ENCODE data around the gene LRMDA.

The LRMDA gene

DNA sequence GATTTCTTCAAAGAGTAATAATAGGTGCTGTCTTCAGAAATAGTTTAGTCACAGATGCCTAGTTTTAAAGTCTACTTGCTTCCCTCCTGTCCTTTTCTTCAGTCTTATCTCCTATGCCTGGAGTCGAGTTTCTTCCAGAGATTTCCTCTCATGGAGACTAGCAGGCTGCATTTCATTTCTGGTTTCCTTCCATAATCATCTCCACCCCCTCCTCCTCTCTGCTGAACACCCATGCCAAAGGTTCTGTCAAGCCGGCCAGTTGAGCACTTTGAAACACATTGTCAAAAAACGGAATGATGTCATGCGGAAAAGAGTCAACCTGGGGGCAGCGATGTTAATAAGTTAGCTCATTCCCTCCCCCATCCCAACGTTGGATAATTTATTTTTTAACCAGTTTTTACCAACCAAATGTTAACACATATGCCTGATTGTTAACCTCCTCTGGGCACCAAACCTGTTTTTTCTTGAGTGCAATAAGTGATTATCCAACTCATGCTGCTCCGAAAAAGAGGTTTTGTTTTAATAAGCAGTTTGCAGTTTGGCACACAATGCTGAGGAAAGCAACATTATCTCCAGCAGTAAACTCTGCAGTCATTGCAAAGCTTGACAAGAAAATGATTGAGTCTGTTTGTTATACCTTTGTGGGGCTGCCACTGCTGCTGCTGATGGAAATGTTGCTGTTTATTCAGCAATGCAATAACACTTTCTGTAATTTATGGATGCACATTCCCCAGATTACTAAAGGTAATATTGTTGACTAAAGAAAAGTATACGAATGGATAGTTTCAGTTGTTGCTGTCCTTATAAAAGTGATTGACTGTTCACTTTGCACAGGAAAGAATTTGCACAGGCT, 161.6 kb downstream of the LRMDA start:
- DNase-seq (ENCODE audit: extremely low read depth, low read depth), result no peak
- TF ChIP-seq, protein P1, sequence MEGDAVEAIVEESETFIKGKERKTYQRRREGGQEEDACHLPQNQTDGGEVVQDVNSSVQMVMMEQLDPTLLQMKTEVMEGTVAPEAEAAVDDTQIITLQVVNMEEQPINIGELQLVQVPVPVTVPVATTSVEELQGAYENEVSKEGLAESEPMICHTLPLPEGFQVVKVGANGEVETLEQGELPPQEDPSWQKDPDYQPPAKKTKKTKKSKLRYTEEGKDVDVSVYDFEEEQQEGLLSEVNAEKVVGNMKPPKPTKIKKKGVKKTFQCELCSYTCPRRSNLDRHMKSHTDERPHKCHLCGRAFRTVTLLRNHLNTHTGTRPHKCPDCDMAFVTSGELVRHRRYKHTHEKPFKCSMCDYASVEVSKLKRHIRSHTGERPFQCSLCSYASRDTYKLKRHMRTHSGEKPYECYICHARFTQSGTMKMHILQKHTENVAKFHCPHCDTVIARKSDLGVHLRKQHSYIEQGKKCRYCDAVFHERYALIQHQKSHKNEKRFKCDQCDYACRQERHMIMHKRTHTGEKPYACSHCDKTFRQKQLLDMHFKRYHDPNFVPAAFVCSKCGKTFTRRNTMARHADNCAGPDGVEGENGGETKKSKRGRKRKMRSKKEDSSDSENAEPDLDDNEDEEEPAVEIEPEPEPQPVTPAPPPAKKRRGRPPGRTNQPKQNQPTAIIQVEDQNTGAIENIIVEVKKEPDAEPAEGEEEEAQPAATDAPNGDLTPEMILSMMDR (IDR thresholded peaks at IDR 0.05; ENCODE audit: low read depth, low read length), result no peak

DNA sequence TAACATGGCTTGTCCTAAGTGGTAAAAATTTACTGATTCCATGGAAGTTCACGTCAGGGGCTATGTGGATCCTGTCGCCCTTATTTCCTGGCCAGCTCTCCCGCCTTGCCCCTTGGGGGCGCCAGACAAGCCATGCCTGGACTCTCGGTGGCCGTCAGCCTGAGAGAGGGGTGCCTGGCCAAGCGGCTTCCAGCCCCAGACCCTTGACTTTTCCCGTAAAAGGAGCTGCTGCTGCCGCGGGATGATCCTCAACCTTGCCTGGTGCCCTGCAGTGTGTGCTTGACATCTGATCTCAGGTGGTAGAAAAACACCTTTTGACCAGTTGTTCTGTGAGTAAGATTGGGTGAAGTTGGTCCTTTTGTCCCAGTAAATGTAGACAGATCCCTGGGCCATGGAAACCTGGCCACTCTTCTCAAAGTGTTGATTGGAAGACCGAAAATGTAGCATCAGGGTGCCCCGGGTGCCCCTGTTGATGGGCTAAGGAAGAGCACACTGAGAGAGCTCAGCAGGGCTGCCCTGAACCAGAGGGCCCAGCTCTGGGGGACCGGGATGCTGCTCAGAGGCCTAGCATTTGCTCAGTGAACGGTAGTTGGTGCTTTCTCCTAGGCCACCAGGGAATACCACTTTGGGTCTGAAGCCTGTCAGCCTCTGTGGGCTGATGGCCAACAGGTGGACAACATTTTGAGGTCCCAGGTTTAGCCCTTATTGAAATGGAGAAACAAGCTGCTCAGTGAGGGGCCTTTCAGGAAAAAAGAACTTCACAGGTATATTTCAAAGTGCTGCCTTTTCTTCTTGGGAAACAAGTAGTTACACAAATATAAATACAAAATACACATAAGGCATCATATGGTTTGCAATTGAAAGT, 162.5 kb downstream of the LRMDA start:
- DNase-seq (ENCODE audit: extremely low read depth, low read depth), result no peak

DNA sequence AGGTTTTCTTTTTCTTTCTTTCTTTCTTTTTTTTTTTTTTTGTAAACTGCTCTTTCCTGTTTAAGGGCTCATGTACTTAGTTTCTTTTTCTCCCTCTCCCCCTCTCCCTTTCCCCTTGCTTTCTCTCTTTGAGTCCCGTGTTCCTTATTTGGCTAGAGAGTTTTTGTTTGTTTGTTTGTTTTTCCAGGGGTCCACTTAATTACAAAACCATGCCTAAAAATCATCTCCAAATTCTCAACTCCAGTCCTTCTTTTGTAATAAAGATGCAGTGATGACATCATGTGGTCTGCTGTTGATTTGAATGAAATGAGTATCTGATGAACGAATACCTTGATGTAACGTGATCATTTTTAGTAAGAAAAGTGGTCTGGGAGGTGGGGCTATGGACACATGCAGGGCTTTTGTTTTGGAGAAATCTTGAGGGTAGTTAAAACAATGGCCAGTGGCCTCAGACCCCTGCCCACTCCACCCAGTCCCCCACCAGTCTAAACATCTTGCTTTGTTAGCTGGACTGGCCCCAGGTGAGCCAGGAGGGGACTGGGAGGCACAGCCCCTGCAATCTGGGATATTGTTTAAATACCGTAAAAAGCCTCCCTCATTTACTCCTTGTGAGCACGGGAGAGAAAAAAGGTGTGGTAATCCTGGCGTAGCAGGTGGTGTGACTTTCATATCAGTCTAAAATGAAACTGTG, 165.7 kb downstream of the LRMDA start:
- TF ChIP-seq, protein P1 (IDR thresholded peaks at IDR 0.05; ENCODE audit: low read depth, low read length), result no peak
- no peak for DNase-seq (ENCODE audit: extremely low read depth, low read depth)

More for the DNA sequence above, 162.5 kb downstream of the LRMDA start:
- TF ChIP-seq, protein P1 (IDR thresholded peaks at IDR 0.05; ENCODE audit: low read depth, low read length), result 0 out of 2 replicates have a peak, but pooled peaks have one; percentile 3

DNA sequence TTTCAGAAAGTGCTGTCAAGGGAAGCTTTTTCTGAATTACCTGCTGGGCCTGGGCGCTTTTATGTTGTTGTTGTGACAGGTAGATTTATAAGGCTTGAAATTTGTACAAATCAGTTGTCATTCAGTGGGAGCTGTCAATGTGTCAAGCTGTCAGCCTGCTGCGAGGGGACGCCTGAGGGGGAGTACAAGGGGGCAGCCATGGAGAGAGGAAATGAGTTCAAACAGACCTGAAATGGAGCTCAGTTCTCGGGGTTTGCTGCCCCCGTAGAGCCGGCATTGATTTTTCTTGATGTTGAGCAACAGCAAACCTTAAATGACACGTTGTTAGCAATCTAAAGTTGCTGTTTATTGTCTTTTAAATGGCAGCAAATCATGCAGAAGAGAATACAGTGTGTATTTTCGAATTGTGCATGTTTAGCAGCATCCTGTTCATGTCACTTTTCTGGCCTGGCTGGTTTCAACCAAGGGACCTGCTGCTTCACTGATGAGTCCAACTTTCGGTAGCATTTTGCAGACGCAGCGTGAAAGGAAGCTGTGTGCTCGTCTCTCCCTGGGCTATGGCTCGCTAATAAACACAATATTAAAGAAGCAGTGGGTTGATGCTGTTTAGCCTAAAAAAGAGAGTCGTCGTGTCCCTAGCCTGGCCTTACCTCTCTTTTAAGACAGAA, 166.5 kb downstream of the LRMDA start:
- TF ChIP-seq, protein P1 (IDR thresholded peaks at IDR 0.05; ENCODE audit: low read depth, low read length), result no peak
- no peak for DNase-seq (ENCODE audit: extremely low read depth, low read depth)

DNA sequence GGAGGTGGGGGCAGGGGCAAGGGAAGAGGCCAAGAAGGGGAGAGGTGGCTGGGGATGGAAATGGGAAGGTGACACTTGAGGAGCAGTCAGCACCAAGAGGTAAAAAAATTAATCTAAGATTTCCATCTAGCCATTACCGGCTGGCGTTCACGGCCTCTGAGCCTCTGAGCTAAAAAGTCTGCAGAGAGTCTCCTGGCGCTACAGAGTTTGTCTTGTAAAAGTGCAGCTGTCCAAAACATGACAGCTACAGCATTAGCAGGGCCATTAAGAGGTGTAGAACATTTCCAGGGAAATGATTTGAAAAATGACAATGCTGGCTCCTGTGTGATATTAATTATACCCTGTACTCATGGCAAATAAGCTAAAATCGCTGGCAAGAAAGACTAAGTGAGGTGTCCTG, 167.6 kb downstream of the LRMDA start:
- no peak for DNase-seq (ENCODE audit: extremely low read depth, low read depth)
- TF ChIP-seq, protein P1 (IDR thresholded peaks at IDR 0.05; ENCODE audit: low read depth, low read length), result no peak

DNA sequence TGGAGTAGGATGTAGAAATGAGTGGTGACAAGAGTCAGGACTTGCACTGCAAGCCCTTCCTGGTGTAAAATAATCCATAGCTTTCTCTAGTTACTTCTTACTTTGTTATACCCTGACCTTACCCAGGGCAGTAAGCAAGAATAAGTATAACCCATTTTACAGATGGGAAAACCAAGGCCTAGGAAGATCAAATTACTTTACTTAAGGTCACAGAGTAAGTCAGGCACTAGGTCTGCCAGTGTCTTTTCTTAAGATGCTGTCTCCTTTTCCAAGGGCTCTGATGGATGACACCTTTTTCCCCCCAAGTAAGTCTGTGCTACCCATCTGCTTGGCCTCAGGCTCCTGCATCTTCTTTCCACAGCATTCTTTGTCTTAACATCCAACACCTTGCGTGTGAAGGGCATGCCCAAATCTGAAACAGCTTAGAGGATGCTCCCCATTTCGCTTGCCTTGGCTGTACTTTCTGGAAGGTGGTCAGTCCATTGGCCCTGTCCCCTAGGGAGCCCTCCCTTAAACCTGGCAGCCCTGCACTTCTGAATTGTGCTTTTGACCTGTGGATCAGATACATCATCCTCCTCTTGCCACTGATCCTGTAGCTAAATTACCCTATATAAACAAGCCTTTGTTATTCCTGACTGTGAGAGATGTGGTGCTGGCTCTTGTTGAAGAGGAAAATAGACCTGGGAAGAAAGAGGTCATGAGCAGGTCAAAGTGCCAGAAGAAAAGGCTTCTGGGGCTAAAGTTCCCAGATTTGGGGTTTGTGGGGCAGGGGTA, 168.6 kb downstream of the LRMDA start:
- TF ChIP-seq, protein P1 (IDR thresholded peaks at IDR 0.05; ENCODE audit: low read depth, low read length), result no peak
- DNase-seq (ENCODE audit: extremely low read depth, low read depth), result no peak

Measured in AG09319 (cell line).